ENCODE data around the gene MEGF11. TPM values are rescaled to one million over a fixed set of nuclear protein-coding genes. Genes with fewer than 3 reads are reported as not detected.

Gene MEGF11
- total RNA-seq, 4 donors from 2014 or later: 0.76 TPM; not detected in 3

DNA sequence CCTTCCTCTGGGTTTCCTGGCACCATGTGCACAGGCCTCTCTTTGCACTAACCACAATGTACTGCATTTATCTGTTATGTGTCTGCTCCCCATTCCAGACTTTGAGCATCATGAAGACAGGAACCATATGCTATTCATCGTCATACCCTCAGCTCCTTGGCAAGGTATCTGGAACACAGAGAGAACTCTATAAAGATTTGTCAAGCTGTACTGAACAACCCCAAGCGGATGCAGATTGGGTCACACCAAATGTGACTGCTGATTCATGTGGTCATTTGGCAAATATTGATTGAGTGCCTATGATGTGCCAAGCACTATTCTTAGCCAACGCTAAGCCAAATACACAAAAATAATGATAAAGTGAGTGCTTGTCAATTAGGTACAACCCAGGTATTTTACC lies 7.5 kb upstream of the MEGF11 start:
- intact Hi-C loops (cut with DNase I; ENCODE audit: low total_unique reads): no loop called here
- Histone ChIP-seq H3K27ac (no peak overlapping the region), H3K4me3 (no peak overlapping the region), H3K27me3 (peaks cover 0 to 24% of the 10 kb centered on the region in 2 donors), H3K4me1 (no peaks in the 10 kb centered on the region), H3K9me3 (no peaks in the 10 kb centered on the region), H3K36me3 (no peaks in the 10 kb centered on the region)
- DNase-seq: no peak
- TF ChIP-seq POLR2A (IDR thresholded peaks at IDR 0.05) (no peak), CTCF (IDR thresholded peaks at IDR 0.05) (no peak)

- TF ChIP-seq POLR2A (IDR thresholded peaks at IDR 0.05): no peak
- no peak for TF ChIP-seq CTCF (IDR thresholded peaks at IDR 0.05)
- H3K36me3 ChIP-seq: no peaks in the 10 kb centered on the region
- DNase-seq: no peak
- intact Hi-C loops (cut with DNase I; ENCODE audit: low total_unique reads): no loop called here
- H3K9me3 ChIP-seq: no peaks in the 10 kb centered on the region
- peaks cover 3 to 44% of the 10 kb centered on the region in 2 donors for H3K27me3 ChIP-seq
- H3K4me1 ChIP-seq: peaks cover 0 to 13% of the 10 kb centered on the region in 2 donors
- H3K27ac ChIP-seq: no peak overlapping the region
- H3K4me3 ChIP-seq: no peak overlapping the region
Measured at GRCh38 chr15:66256692-66257091, 3.1 kb upstream of the MEGF11 start.

DNA sequence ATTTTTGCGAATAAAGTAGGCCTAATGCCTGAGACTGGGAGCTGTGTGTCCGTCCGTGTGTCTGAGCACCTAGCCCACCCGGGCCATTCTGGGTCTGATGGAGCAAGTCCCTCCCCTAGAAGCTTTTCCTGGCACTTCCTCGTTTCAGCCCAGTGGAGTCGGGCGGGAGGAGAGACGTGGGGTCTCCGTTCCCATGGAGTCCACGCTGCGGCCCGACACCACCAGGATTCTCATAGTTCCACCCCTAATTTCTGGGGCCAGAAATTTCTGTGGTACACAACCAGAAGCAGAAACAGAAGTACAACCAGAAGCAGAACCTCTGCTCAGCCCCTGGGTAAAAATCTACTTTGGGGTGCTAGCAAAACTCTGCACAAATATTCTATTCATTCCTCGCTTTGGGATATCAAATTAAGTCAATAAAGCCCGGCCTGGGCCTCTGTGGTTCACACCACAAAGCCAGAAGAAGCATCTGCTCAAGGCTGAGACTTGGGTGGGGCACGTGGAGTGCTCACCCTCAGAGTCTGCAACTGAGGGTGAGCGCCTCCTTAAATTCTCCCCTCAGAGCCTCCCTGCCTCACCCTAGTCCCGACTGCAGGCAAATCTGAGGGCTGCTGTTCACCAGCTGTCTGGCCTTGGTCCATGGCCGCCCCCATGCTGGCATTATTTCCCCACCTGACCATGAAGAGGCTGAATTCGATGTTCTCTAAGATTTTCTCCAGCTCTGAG lies 1.6 kb upstream of the MEGF11 start:
- peaks cover 0 to 13% of the 10 kb centered on the region in 2 donors for H3K4me1 ChIP-seq
- no peak overlapping the region for H3K4me3 ChIP-seq
- H3K27me3 ChIP-seq: peaks cover 3 to 48% of the 10 kb centered on the region in 2 donors
- intact Hi-C loops (cut with DNase I; ENCODE audit: low total_unique reads): no loop called here
- H3K27ac ChIP-seq: no peak overlapping the region
- H3K9me3 ChIP-seq: no peaks in the 10 kb centered on the region
- DNase-seq: no peak
- H3K36me3 ChIP-seq: no peaks in the 10 kb centered on the region
- TF ChIP-seq POLR2A (IDR thresholded peaks at IDR 0.05): no peak
- no peak for TF ChIP-seq CTCF (IDR thresholded peaks at IDR 0.05)

GRCh38 chr15:66254089-66254950 lies 770 bp upstream of the MEGF11 start:
- TF ChIP-seq CTCF (IDR thresholded peaks at IDR 0.05): no peak
- no peak for TF ChIP-seq POLR2A (IDR thresholded peaks at IDR 0.05)
- intact Hi-C loops (cut with DNase I; ENCODE audit: low total_unique reads): no loop called here
- H3K27ac ChIP-seq: no peak overlapping the region
- peaks cover 3 to 48% of the 10 kb centered on the region in 2 donors for H3K27me3 ChIP-seq
- no peaks in the 10 kb centered on the region for H3K36me3 ChIP-seq
- H3K4me1 ChIP-seq: peaks cover 0 to 13% of the 10 kb centered on the region in 2 donors
- no peak for DNase-seq
- no peaks in the 10 kb centered on the region for H3K9me3 ChIP-seq
- peak overlapping the region; percentile 22 to 46 for H3K4me3 ChIP-seq

All from uterus (tissue), 4 donors.